GM12878 (cell line): Measurements from ENCODE around the gene TBC1D5. TPM values are rescaled to one million over a fixed set of nuclear protein-coding genes. Genes with fewer than 3 reads are reported as not detected.

Experiments used
- ATAC-seq: fragments of 200-7000 bp; cut with Tn5 transposase; 3 replicates; pipeline ENCODE4 v1.9.1; 2020; ENCODE audit warnings: mild to moderate bottlenecking, moderate library complexity
- BruUV-seq: library from RNA; stranded (reverse); fragments of 400-500 nt; replicated peaks from 2 replicates; lab custom pipeline; 2021; lab: Mats Ljungman, UMichigan
- CTCF ChIA-PET: fragments of 300-600 bp; sonication (Branson Sonifier 250); formaldehyde crosslinking; extraction: SDS; loops from one replicate; lab custom pipeline; 2021; ENCODE audit warnings: inconsistent platforms; lab: Yijun Ruan, JAX
- POLR2A ChIA-PET: fragments of 350-600 bp; formaldehyde crosslinking; extraction: SDS; loops from one replicate; lab custom pipeline; 2021; ENCODE audit warnings: inconsistent platforms; lab: Charles Lee
- RAD21 ChIA-PET: fragments of 300-600 bp; sonication (Branson Sonifier 250); formaldehyde crosslinking; loops from one replicate; lab custom pipeline; 2023; ENCODE audit warnings: antibody characterized with exemption; ENCODE audit not compliant: unreplicated experiment; lab: Charles Lee
- SMC1A ChIA-PET: fragments of 300-600 bp; sonication (Branson Sonifier 250); formaldehyde crosslinking; loops from one replicate; lab custom pipeline; 2023; ENCODE audit not compliant: unreplicated experiment, uncharacterized antibody; lab: Charles Lee
- DNase-seq: peaks from one replicate; pipeline ENCODE4 v3.0.0-alpha.2; 2011; ENCODE audit warnings: low read depth, low spot score
- FAIRE-seq: peaks from 3 replicates; lab custom pipeline; 2011; peaks lifted over from hg19 to GRCh38; lab: Jason Lieb, UNC
- H2AFZ ChIP-seq: 2 replicates; pipeline ENCODE4 v1.6.0; 2011; ENCODE audit warnings: low read depth, low read length, control low read depth; ENCODE audit not compliant: control insufficient read depth
- H3K27ac ChIP-seq: 2 replicates; pipeline ENCODE4 v1.5.1; 2011; ENCODE audit warnings: control low read depth; ENCODE audit not compliant: control insufficient read depth, insufficient read depth
- H3K27me3 ChIP-seq, 2 experiments: replicated peaks in 1 of 2; 2 replicates each; pipeline versions ENCODE4 v1.6.0 to v1.6.1; 2011; ENCODE audit warnings: low read length in 1 of 2; ENCODE audit not compliant: control insufficient read depth in 2 of 2, insufficient read depth in 2 of 2
- H3K36me3 ChIP-seq, 2 experiments: 2 replicates each; pipeline ENCODE4 v1.5.1; 2011; ENCODE audit warnings: low read length in 1 of 2; ENCODE audit not compliant: control insufficient read depth in 2 of 2, insufficient read depth in 2 of 2
- H3K4me1 ChIP-seq: 2 replicates; pipeline ENCODE4 v1.6.1; 2011; ENCODE audit warnings: mild to moderate bottlenecking, low read length, moderate library complexity, mixed read lengths; ENCODE audit not compliant: control insufficient read depth, insufficient read depth
- H3K4me2 ChIP-seq: 2 replicates; pipeline ENCODE4 v1.6.0; 2011; ENCODE audit warnings: control low read depth; ENCODE audit not compliant: control insufficient read depth, insufficient read depth
- H3K4me3 ChIP-seq: fragments of 200-600 bp; sonication (generic); 2 replicates; pipeline ENCODE4 v1.5.1; 2016
- H3K79me2 ChIP-seq: 2 replicates; pipeline ENCODE4 v1.6.0; 2011; ENCODE audit warnings: low read length; ENCODE audit not compliant: control insufficient read depth, insufficient read depth
- H3K9ac ChIP-seq: 2 replicates; pipeline ENCODE4 v1.8.0; 2011; ENCODE audit warnings: low read length, control low read depth, mixed read lengths; ENCODE audit not compliant: control insufficient read depth, insufficient read depth
- H3K9me3 ChIP-seq: replicated peaks from 3 replicates; pipeline ENCODE4 v1.5.1; 2011; ENCODE audit warnings: mild to moderate bottlenecking, low read length; ENCODE audit not compliant: control insufficient read depth, insufficient read depth
- H4K20me1 ChIP-seq: 2 replicates; pipeline ENCODE4 v1.6.0; 2011; ENCODE audit not compliant: control insufficient read depth, insufficient read depth
- ATF7 ChIP-seq: fragments of 450-650 bp; IDR thresholded peaks from 2 replicates; pipeline ENCODE4 v1.6.1; 2016; ENCODE audit warnings: low read depth, mild to moderate bottlenecking
- BRCA1 ChIP-seq: IDR thresholded peaks from 2 replicates; pipeline ENCODE4 v1.6.1; 2011; ENCODE audit warnings: low read depth, low read length, improper control_type of control experiment
- IKZF2 ChIP-seq, 2 experiments: fragments of 450-650 bp; IDR thresholded peaks; 2 replicates each; pipeline ENCODE4 v1.6.1; 2017; ENCODE audit warnings: mild to moderate bottlenecking in 2 of 2, moderate library complexity in 2 of 2
- MLLT1 ChIP-seq: fragments of 450-650 bp; IDR thresholded peaks from 2 replicates; pipeline ENCODE4 v1.6.1; 2016; ENCODE audit warnings: mild to moderate bottlenecking
- MYC ChIP-seq: IDR thresholded peaks from 2 replicates; pipeline ENCODE4 v1.6.1; 2011; ENCODE audit warnings: mild to moderate bottlenecking, low read length, moderate library complexity, inconsistent platforms; ENCODE audit not compliant: insufficient read depth, insufficient replicate concordance, insufficient read length, severe bottlenecking
- PAX8 ChIP-seq: fragments of 450-650 bp; IDR thresholded peaks from 2 replicates; pipeline ENCODE4 v1.6.1; 2017; ENCODE audit warnings: mild to moderate bottlenecking, moderate library complexity
- PKNOX1 ChIP-seq: fragments of 450-650 bp; IDR thresholded peaks from 2 replicates; pipeline ENCODE4 v1.6.1; 2016; ENCODE audit warnings: mild to moderate bottlenecking
- RELA ChIP-seq: fragments of 450-650 bp; IDR thresholded peaks from 2 replicates; pipeline ENCODE4 v1.8.0; 2014; ENCODE audit warnings: borderline replicate concordance; ENCODE audit not compliant: partially characterized antibody
- SIN3A ChIP-seq: IDR thresholded peaks from 2 replicates; pipeline ENCODE4 v1.6.1; 2012; ENCODE audit warnings: low read depth, low read length, improper control_type of control experiment
- TARDBP ChIP-seq: IDR thresholded peaks from 2 replicates; pipeline ENCODE4 v1.6.1; 2016; ENCODE audit warnings: borderline replicate concordance
- ZBTB33 ChIP-seq: fragments of 450-650 bp; IDR thresholded peaks from 2 replicates; pipeline ENCODE4 v1.6.1; 2017; ENCODE audit warnings: mild to moderate bottlenecking
- WGBS: methylation state at CpG from one replicate; pipeline ENCODE4 v1.1.6; 2016; ENCODE audit warnings: low lambda C conversion rate; ENCODE audit not compliant: insufficient replicate concordance, insufficient coverage; ENCODE audit errors: missing lambda C conversion rate; 5-methylcytosine and 5-hydroxymethylcytosine counted together
- in situ Hi-C: fragments of 300-500 bp; cut with MboI; formaldehyde crosslinking; loops from 9 replicates; pipeline ENCODE4 v1.14.3; 2018; ENCODE audit warnings: mixed read lengths
- intact Hi-C: fragments of 100-400 bp; cut with micrococcal nuclease; formaldehyde crosslinking; loops from one replicate; pipeline ENCODE4 v1.14.2; 2022; ENCODE audit not compliant: unreplicated experiment
- polyA plus RNA-seq, 11 experiments: library from polyadenylated mRNA; depleted of rRNA in 4 of 11; unstranded in 6 of 11; stranded (reverse) in 5 of 11; fragments of >200 nt; fragmentation: Nextera tagmentation in 4 of 11; fragmentation: Illumina TruSeq in 1 of 11; extraction: Ambion mirVana in 4 of 11; extraction: Trizol in 1 of 11; gene quantifications; 1 replicate in 1 of 11; 2 replicates in 10 of 11; pipeline versions ENCODE4 v1.2.1 to v1.2.3, GENCODE V29; 2011 to 2016; ENCODE audit warnings: inconsistent platforms in 2 of 11, missing spikeins in 2 of 11, low read depth in 1 of 11
- total RNA-seq, 4 experiments: library from RNA; depleted of rRNA in 3 of 4; stranded (reverse); fragments of >200 nt in 3 of 4; fragmentation: Illumina TruSeq in 1 of 4; extraction: Trizol in 1 of 4; gene quantifications; 2 replicates each; pipeline versions ENCODE4 v1.2.1 to v1.2.3, GENCODE V29; 2013 to 2021
- TF ChIP-seq, protein P1 (sequence below): fragments of 450-650 bp; formaldehyde crosslinking; IDR thresholded peaks from 2 replicates; pipeline ENCODE4 v1.4.0; 2022; ENCODE audit warnings: mild to moderate bottlenecking, moderate library complexity

TBC1D5 gene
- total and polyA plus RNA-seq, 10 of the 15 experiments (the other 5 are each of a cell fraction or from before 2014, with no cell fraction given): 5.5 to 61.0 (median 43.8) TPM

- DNase-seq: no peak
- 100% methylated on average over 1 of the region's 1 CpG for WGBS
- CTCF ChIA-PET: interaction anchor here (1.0 to 3.3 kb wide), 6 partner anchors 8 to 289 kb away, joined by 3 to 22 read pairs (median 3); no protein-coding TSS in a partner anchor
- H2AFZ ChIP-seq: no peak overlapping the region
- no peaks in the 10 kb centered on the region for H4K20me1 ChIP-seq
- H3K4me1 ChIP-seq: no peaks in the 10 kb centered on the region
- ATAC-seq: no peak
- POLR2A ChIA-PET: interaction anchor here (0.5 to 1.3 kb wide), 2 partner anchors 9 to 53 kb away, joined by 3 read pairs; no protein-coding TSS in a partner anchor
- in situ Hi-C loops (no loop called here), intact Hi-C loops (loop anchor here (5.0 kb wide), 1 partner anchor 289 kb away; no protein-coding TSS in a partner anchor)
- no peak overlapping the region for H3K4me2 ChIP-seq
- RAD21 ChIA-PET: interaction anchor here (1.0 to 2.6 kb wide), 2 partner anchors 189 to 288 kb away, joined by 4 to 24 read pairs; partner anchors contain the start of gene TBC1D5
- H3K9me3 ChIP-seq: no peaks in the 10 kb centered on the region
- H3K36me3 ChIP-seq: no peaks in the 10 kb centered on the region; a peak in 1 of 4 replicates
- SMC1A ChIA-PET: interaction anchor here (1.1 to 1.9 kb wide), 4 partner anchors 8 to 288 kb away, joined by 3 to 12 read pairs (median 6); no protein-coding TSS in a partner anchor
- H3K4me3 ChIP-seq: no peak overlapping the region
- no peaks in the 10 kb centered on the region for H3K79me2 ChIP-seq
- no peak overlapping the region for H3K9ac ChIP-seq
- H3K27me3 ChIP-seq: no peaks in the 10 kb centered on the region
- no TSS peak for BruUV-seq
- FAIRE-seq: no peak
- no peak overlapping the region for H3K27ac ChIP-seq
- TF ChIP-seq BRCA1 (no peak), RELA (no peak), ATF7 (no peak), PKNOX1 (no peak), MLLT1 (no peak), IKZF2 (IDR thresholded peaks at IDR 0.05) (no peak), PAX8 (no peak), SIN3A (no peak), MYC (no peak), ZBTB33 (no peak), TARDBP (no peak)
- TF ChIP-seq, protein P1, sequence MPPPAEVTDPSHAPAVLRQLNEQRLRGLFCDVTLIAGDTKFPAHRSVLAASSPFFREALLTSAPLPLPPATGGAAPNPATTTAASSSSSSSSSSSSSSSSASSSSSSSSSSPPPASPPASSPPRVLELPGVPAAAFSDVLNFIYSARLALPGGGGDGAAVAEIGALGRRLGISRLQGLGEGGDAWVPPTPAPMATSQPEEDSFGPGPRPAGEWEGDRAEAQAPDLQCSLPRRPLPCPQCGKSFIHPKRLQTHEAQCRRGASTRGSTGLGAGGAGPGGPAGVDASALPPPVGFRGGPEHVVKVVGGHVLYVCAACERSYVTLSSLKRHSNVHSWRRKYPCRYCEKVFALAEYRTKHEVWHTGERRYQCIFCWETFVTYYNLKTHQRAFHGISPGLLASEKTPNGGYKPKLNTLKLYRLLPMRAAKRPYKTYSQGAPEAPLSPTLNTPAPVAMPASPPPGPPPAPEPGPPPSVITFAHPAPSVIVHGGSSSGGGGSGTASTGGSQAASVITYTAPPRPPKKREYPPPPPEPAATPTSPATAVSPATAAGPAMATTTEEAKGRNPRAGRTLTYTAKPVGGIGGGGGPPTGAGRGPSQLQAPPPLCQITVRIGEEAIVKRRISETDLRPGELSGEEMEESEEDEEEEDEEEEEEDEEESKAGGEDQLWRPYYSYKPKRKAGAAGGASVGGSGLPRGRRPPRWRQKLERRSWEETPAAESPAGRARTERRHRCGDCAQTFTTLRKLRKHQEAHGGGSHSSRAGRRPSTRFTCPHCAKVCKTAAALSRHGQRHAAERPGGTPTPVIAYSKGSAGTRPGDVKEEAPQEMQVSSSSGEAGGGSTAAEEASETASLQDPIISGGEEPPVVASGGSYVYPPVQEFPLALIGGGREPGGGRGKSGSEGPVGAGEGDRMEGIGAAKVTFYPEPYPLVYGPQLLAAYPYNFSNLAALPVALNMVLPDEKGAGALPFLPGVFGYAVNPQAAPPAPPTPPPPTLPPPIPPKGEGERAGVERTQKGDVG (CRISPR knock-in tag): no peak
Observed at GRCh38 chr3:17553080-17553479, 189.4 kb downstream of the TBC1D5 start.
